GM18870 (cell line): Measurements from ENCODE around the gene IMP4.
A peak's percentile ranks its signal among the peaks of the same experiment; 100 is the strongest.
"Not testable (repeated sequence)": the region's sequence is repeated elsewhere in the genome, so short reads cannot be mapped to it uniquely, and the experiment has no call there.

Experiments
- ATAC-seq: cut with Tn5 transposase; IDR thresholded peaks from one replicate; pipeline ENCODE4 v1.9.1; 2021; ENCODE audit warnings: moderate library complexity; ENCODE audit not compliant: unreplicated experiment

The IMP4 gene

DNA sequence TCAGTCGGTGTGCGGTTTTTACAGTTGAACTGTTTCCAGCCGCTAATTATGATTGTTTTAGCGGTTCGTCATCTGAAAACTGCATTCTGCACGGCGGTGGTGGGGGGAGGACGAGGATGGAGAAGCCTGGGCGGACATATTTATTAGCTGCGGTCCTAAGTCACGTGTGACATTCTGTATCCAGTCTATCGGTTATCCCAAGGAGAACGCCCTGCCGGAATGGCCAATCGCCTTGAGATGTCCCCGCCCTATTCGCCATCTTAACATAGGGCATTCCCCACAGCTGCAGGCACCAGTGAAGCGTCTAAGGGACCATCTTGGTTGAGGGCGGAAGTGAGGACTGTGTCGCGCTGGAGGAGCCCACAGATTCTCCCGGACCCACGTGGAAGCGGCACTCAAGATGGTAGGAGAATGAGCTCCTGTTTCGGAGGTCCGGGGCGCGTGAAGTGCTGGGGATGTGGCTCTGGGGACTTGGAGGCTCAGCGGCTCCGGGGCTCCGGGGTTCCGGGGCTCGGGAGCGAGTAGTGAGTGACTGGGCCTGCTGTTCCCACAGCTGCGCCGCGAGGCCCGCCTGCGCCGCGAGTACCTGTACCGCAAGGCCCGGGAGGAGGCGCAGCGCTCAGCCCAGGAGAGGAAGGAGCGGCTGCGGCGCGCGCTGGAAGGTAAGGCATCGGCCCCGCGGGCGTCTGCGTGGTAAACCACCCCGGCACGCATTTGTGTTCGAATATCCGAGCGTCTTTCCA is at the start of gene IMP4:
Gene IMP4 (plus strand): TSS at position 365 of the 743 bp plus-strand sequence. CDS start 36 bp downstream, at position 401.
- ATAC-seq, result peak; percentile 86

DNA sequence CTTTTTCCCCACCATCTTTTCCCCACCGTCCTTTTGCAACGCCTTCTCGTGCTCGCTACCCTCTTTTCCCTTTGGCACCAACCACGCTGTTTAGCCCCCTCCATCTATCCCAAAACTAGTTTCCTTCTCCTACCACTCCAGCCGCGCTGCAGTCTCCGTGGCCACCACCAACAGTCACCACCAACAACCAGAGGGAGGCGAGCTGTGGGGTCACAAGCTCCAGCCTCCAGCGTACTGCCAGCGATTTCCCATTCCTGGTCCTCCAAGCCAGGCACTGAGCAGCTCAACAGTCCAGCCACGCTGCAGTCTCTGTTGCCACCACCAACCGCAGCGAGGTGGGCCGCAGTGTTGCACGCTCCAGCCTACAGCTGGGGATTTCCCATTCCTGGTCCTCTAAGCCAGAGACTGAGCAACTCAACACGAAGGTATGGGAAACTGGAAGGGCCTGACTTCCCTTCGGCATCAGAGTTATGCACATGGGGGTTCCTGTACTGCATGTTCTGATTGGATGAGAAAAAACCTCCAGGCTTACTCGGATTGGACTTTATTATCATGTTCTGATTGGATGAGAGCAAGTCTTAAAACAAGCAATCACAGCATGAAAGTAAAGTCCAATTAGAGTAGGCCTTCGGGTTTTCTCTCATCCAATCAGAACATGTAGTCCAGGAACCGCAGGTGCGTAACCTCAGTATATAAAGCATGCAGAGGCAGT is 42.3 kb upstream of the IMP4 start:
- no peak for ATAC-seq

DNA sequence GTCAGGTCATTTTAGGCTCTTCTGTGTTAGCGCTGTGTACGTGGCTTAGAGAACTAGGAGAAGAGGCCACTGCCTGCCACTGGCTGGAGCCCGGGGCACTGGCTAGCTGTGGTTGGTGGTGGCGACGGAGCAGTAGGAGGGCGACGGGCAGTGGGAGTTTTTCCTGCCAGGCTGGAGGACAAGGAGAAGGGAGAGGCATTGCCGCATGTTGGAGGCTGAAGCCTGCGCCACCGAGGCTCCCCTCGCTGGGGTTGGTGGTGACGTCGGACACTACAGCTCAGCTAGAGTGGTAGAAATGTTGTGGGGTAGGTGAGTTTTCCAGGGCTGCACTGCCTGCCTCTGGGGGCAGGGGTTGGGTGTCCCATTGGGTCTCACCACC is 41.7 kb upstream of the IMP4 start:
- no peak for ATAC-seq

DNA sequence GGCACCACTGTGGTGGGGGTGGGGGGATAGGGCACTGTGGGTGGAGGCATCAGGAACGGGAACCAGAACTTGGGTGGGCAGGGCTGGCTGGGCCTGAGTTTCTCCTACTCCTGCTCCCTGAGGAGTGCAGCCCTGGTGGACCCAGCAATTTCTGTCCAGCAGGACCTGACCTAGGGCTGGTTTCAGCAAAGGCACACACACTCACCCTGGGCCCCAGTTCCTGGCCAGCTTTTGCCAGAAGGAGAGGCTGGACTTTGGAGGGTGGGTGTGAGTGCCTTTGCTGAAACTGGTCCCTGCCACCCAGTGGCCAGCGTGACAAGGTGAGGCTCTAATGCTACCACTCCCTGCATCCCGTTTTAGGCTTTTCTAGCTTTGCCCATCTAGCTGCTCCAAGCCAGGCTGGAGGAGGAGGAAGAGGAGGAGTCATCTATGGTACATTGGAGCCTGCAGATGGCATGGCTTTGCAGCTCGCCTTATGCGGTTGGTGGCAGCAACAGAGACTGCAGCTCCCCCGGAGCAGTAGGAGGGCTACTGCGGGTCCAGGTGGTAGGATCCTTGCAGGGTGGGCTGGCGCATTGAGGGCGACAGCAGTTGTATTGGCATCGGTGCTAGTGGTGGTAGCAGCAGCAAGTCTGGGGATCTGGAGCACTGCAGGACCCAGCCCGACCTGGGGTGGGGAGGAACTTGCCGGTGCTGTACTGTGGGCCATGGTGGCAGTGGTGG is 40.4 kb upstream of the IMP4 start:
- no peak for ATAC-seq

DNA sequence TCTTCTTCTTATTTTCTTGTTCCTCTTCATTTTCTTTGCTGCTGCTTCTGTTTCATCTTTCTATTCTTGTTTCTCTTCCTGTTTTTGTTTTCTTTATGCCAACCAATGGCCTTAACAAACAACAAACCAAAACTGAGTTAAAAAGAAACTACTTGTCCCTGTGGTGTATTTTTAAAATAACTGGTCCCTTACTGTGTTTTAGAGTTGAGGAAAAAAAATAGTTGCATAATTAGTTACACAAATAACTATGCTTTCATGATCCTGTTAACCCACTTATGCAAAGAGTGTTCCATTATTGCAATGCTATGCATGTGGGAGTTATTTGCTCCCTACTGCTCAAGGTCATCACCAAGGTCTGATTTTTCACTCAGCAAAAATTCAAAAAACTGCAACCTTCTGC is 39.5 kb upstream of the IMP4 start:
- ATAC-seq, result peak; percentile 81

DNA sequence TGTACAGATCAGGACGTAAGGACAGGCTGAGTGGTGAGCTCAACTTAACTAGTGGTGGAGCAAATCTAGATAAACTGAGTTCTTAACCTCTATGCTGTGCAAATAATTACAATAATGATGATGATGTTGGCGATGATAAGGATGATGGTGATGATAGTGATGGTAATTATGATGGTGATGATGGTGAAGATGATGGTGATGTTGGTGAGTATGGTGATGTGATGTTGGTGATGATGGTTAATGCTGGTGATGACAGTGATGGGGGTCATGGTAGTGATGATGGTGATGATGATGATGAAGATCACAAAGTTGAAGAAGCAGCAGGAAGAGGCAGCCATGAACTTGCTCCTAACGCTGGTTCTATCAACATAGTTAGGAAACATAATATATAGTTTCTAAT is 38.0 kb upstream of the IMP4 start:
- no peak for ATAC-seq

DNA sequence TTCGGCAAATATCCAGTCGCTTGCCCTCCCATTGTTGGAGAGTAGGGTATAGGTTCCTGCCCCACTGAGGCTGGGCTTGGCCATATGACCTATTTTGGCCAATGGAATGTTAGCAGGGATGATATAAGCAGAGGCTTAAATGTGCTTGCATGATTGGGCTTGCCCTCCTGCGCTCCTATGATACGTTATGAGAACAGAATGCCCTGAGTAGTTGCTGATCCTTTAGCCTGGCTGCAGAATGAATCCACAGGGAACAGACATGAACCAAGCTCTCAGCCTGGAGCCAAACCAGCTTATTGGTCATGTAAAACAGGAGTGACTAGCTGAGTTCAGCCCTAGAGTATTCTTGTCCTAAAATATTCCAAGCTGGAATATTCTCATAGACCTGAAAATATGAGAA is 34.8 kb upstream of the IMP4 start:
- ATAC-seq, result no peak

DNA sequence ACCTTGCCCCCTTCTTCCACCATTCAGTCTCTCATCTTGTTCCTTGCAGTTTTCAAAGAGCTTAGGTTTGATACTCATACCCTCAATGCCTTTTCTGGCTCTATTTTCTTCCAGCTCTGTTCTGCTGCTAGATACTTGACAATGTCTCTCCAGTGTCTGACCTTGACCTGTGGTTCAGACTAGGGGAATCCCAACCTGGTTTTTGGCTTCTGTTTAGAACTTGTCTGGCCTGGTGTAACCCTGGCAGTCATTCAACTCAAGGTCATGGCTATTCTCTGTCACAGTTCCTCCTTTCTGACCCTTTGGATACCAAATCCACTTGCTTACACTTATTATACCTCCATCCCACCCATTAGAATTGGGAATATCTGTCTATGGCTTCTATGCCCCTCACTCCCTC is 31.8 kb upstream of the IMP4 start:
- no peak for ATAC-seq

DNA sequence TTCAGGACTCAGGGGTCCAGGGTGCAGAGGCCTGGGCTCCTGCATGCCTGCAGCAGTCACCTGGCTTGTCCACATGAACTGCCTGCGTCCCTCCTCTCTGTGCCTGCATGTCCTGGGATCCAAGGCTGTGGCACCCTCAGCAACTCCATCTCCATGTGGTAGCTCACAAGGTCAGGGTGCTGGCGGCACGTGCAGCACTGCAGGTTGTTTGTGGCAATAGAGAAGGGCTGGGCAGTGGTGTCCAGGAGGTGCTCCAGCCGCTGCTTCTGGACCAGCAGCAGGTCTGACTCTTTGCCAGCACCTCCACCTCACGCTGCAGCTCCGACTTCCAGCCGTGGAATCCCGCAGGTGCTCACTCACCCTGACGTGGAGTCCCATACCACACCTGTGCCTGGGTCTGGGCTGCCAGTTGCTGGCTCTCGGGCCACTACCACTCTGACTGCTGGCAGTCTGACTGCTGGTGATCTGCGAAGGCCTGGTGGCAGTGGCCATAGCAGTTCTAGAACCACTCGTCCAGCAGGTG is 28.8 kb upstream of the IMP4 start:
- no peak for ATAC-seq

- ATAC-seq, result no peak
Observed at GRCh38 chr2:130314377-130314776, 28.3 kb upstream of the IMP4 start.

- ATAC-seq, result no peak
Observed at GRCh38 chr2:130316596-130316995, 26.1 kb upstream of the IMP4 start.

GRCh38 chr2:130318906-130319305 is 23.8 kb upstream of the IMP4 start:
- ATAC-seq, result no peak

DNA sequence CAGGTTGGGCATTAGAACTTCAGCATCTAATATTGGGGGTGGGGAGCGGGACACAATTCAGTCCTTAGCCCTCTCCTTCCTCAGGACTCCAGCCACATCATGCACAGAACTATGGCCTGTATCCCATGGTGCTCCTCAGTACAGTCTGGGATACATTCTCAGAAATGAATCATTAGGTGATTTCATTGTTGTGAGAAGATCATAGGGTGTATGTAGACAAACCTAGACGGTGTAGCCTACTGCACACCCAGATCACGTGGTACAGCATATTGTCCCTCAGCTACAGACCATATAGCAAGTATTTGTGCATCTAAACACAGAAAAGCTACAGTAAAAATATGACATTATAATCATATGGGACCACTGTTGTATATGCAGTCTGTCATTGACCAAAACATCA is 23.2 kb upstream of the IMP4 start:
- no peak for ATAC-seq

DNA sequence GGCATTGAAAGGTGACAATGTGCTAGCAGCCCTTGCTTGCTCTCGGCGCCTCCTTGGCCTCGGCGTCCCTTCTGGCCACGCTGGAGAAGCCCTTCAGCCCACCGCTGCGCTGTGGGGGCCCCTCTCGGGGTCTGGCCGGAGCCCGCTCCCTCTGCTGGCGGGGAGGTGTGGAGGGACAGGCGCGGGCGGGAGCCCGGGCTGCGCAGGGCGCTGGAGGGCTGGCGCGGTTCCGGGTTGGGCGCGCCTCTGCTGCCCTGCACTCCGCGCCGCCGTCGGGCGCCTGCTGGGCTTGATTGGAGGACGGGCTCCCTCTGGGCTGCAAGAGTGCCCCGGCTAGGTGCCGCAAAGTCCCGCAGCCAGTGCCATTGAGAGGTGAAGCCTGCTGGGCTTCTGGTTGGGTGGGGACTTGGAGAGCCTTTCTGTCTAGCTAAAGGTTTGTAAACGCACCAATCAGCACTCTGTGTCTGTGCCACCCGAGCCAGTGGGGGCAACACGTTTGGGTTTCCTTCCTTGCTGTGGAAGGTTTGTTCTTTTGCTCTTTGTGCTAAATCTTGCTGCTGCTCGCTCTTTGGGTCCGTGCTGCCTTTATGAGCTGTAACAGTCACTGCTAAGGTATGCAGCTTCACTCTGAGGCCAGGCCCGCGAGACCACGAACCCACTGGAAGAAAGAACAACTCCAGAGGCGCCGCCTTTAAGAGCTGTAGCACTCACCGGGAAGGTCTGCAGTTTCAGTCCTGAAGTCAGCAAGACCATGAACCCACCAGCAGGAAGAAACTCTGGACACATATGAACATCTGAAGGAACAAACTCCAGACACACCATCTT is 14.8 kb upstream of the IMP4 start:
- ATAC-seq, result no peak

- ATAC-seq, result no peak
Observed at GRCh38 chr2:130328710-130329109, 14.0 kb upstream of the IMP4 start.

DNA sequence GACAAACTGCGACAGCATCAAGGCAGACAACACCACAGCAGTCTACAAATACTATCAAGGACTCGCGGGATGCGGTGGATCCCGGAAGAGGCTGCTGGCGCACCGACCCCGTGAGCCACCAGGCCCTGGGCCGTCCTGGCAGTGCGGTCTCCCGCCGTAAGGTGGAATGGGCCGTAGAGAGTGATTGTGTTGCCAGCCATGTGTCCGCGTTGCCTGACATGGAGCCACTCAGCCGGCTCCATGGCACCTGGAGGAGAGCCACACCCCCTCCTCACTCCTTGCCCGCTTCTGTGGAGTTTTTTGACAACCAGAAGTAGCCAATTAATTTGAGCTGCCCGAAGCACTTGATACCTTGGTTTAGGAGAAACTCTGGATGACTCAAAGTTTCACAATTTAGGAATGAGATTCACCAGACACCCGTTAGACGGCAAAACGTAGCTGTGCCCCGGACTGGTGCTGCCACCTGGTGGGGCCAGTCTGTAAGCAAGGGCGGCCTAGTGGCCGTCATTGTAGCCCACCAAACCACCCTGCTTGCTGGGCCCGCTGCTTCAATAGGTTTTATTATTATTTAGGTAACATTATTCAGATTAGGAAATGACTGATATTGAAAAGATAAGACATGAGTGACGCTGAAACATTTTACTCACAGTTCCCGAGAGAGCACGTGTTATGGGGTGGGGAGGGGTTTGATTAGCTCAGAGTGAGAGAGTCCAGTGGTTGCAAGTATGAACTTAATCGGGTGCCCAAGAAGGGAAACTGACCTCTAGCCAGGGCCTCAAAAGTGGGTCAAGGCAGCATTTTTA is 10.2 kb upstream of the IMP4 start:
- peak; percentile 73 for ATAC-seq

DNA sequence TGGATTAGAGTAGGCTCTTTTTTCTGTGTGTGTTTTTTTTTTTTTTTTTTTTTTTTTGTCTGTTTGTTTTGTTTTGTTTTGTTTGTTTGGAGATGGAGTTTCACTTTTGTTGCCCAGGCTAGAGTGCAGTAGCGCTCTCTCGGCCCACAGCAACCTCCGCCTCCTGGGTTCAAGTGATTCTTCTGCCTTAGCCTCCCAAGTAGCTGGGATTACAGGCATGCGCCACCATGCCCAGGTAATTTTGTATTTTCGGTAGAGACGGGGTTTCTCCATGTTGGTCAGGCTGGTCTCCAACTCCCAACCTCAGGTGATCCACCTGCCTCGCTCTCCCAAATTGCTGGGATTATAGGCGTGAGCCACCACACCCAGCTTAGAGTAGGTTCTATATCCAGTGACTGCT is 9.4 kb upstream of the IMP4 start:
- not testable (repeated sequence) for ATAC-seq

GRCh38 chr2:130334026-130334425 is 8.7 kb upstream of the IMP4 start:
- no peak for ATAC-seq

GRCh38 chr2:130335226-130335625 is 7.5 kb upstream of the IMP4 start:
- no peak for ATAC-seq
